Spleen (tissue), 7 donors: Measurements from ENCODE around the gene PEX19.
A peak's percentile ranks its signal among the peaks of the same experiment; 100 is the strongest.

Experiments
- CTCF ChIP-seq, 11 experiments: fragments of 200-600 bp in 7 of 11; fragments of 450-650 bp in 4 of 11; sonication (generic) in 4 of 11; IDR thresholded peaks in 8 of 11; conservative IDR thresholded peaks in 3 of 11; 1 replicate in 7 of 11; 2 replicates in 4 of 11; pipeline versions ENCODE4 v1.4.0 to v1.8.0; 2016 to 2021; ENCODE audit warnings: antibody characterized with exemption in 11 of 11, inconsistent platforms in 4 of 11, mild to moderate bottlenecking in 1 of 11
- POLR2A ChIP-seq, 3 donors: fragments of 450-650 bp; IDR thresholded peaks; one replicate each; pipeline ENCODE4 v1.5.1; 2017; ENCODE audit warnings: antibody characterized with exemption in 3 of 3, mild to moderate bottlenecking in 1 of 3
- POLR2AphosphoS5 ChIP-seq, 3 donors: sonication (generic); formaldehyde crosslinking; IDR thresholded peaks; one replicate each; pipeline ENCODE4 v1.5.1; 2017; ENCODE audit warnings: antibody characterized with exemption in 3 of 3
- donor health status: DM: no; HTN: no; CAD: no; lungs with moderate emphysema.
- donor health status: DM: no; HTN: no; CAD: no.
- donor health status: DM: no; HTN: no; CAD: no.

GRCh38 chr1:160291248-160292220, 6.6 kb upstream of the PEX19 start:
- TF ChIP-seq POLR2AphosphoS5 (IDR thresholded peaks at IDR 0.05) (peak in 2 of 3 donors; percentile 25 to 50), CTCF (IDR thresholded peaks at IDR 0.05 in 8 of 11, conservative IDR thresholded peaks at IDR 0.05 in 3 of 11) (peak; percentile 70 to 90 (median 81)), POLR2A (IDR thresholded peaks at IDR 0.05) (no peak)
